Activated CD4-positive, alpha-beta T cell treated with anti-CD3 and anti-CD28 coated beads, Interleukin-2, amount 50 U/mL, for 4 hours (primary cell): Measurements from ENCODE around the gene HSPA8.
A peak's percentile ranks its signal among the peaks of the same experiment; 100 is the strongest.

Source experiments
- DNase-seq, 2 experiments: peaks; one replicate each; pipeline ENCODE4 v3.0.0-alpha.2; 2020

Gene HSPA8

GRCh38 chr11:123046473-123047259 lies 15.3 kb downstream of the HSPA8 start:
- DNase-seq = no peak

DNA sequence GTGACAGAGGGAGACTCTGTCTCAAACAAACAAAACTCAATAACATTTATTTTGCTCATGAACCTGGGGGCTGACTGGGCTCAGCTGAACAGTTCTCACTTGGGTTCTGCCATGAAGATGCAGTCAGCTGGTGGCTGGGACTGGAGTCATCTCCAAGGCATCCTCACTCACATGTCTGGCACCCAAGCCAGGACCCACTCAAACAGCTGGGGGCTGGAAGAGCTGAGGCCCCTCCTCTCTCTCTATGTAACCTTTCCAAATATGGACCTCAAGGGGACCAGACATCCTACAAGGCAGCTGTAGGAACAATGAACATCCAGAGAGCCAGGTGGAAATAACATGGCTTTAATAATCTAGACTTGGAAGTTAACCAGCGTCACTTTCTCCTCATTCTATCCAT lies 16.8 kb downstream of the HSPA8 start:
- no peak for DNase-seq

- no peak for DNase-seq
These were observed 20.8 kb downstream of the HSPA8 start for GRCh38 chr11:123041185-123041584.

DNA sequence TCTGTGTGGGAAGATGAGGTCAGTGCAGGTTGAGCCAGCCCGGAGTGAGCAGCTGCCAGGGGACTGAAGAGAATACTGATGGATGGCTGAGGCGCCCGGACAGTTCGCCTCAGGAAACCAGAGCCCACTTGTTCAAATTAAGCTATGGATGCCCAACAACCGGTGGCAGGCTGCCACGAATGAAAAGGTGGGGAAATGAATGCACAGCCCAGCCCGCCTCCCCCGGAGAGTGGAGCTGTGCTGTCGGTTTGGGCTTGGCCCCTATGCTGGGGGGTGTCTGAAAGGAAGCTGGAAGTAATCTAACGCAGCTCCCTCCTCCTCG lies 21.9 kb downstream of the HSPA8 start:
- no peak for DNase-seq

DNA sequence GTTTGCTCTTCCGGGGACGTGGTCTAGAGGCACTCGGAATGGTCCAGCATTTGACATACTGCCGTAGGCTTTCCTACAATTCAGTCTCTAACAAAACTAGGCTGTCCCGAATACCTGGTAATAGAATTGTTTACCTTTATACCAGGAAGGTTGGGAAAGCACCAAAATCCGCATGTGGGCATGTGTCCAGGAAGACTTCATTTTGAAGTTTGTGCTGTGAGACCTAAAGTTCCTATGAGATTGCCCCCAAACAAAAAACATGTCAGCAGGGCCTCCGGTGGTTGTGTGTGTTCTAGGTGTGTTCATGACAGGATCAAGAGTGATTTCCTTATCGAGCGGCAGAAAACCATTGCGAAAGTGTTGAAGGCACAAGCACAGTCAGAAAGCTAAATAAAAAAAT lies 26.1 kb downstream of the HSPA8 start:
- no peak for DNase-seq

GRCh38 chr11:123034597-123034996 lies 27.3 kb downstream of the HSPA8 start:
- no peak for DNase-seq

DNA sequence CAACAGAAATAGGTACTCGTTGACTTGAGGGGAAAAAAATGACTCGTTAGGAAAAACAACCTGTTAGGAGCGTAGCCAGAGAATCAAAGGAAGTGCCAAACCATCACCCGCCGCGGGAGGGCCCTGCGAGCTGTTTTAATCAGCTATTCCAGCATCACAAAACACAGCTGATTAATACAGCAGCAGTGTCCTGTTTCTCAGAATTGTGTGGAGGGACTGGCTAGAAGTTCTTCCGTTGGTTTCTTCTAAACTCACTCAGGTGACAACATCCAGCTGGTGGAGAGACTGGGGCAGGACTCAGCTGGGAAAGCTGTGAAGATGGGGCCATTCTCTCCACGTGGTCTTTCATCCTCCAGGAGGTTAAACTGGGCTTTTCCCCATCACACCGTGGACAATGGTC lies 28.0 kb downstream of the HSPA8 start:
- no peak for DNase-seq

DNA sequence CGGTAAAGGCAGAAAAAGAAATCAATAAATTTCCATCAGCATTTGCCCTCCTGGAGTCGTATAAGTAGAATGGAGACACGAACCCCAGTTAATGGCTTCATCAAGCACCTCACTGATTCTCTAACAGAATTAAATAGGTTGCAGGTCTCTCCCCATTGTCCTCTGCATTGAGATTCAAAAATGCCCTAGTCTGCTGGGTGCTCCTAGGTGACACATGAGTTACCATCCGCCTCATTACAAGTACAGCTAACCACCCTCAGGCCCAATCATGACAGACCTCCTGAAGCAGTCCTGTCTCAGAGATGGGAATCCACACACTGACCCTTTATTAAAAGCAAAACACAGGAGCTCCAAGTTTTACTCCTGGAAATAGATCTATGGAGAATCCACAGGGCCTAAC lies 31.4 kb downstream of the HSPA8 start:
- no peak for DNase-seq

GRCh38 chr11:123020968-123021367 lies 41.0 kb downstream of the HSPA8 start:
- DNase-seq = peak; percentile 5 to 7

DNA sequence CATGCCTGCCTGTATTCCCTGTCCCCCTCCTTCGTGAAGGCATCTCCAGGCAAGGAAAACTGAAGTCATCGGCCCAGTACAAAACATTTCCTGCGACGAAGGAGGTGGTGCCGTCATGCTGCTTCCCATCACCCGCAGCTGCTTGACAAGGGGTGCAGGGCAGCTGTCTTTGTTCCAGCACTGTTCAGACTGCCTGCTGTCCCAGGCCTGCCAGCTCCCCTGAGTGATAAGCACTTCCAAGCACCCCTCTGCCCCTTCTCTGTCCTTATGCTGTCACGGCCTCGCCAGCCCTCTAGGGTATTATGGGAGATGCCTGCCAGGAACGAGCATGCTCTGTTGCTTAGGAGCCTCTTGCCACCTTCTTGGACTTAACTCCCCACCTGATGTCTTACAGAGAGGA lies 43.2 kb downstream of the HSPA8 start:
- DNase-seq = no peak

- no peak for DNase-seq
These were observed 50.4 kb downstream of the HSPA8 start for GRCh38 chr11:123011510-123011909.
